Psoas muscle (tissue), 8 donors: Measurements from ENCODE around the gene NUMBL. TPM values are rescaled to one million over a fixed set of nuclear protein-coding genes. Genes with fewer than 3 reads are reported as not detected.

Source experiments
- ATAC-seq, 4 donors: fragments of 200-7000 bp; cut with Tn5 transposase; one replicate each; pipeline ENCODE4 v1.9.1; 2020; ENCODE audit warnings: moderate library complexity in 3 of 4, mild to moderate bottlenecking in 2 of 4
- DNase-seq, 2 donors: peaks; one replicate each; pipeline ENCODE4 v3.0.0-alpha.2; 2020
- H3K27ac ChIP-seq: fragments of 200-600 bp; one replicate; pipeline ENCODE4 v1.8.0; 2022
- H3K27me3 ChIP-seq, 3 donors: fragments of 200-600 bp in 1 of 3; one replicate each; pipeline versions ENCODE4 v1.6.1 to v1.8.0; 2013 to 2022; ENCODE audit warnings: low read length in 2 of 3, mild to moderate bottlenecking in 2 of 3, moderate library complexity in 1 of 3; ENCODE audit not compliant: insufficient read depth in 3 of 3
- H3K36me3 ChIP-seq, 2 donors: fragments of 200-600 bp in 1 of 2; one replicate each; pipeline versions ENCODE4 v1.6.1 to v1.8.0; 2013 to 2022; ENCODE audit warnings: low read depth in 1 of 2, mild to moderate bottlenecking in 1 of 2, moderate library complexity in 1 of 2; ENCODE audit not compliant: insufficient read depth in 1 of 2
- H3K4me1 ChIP-seq: fragments of 200-600 bp; one replicate; pipeline ENCODE4 v1.8.0; 2022
- H3K4me3 ChIP-seq: fragments of 200-600 bp; one replicate; pipeline ENCODE4 v1.8.0; 2022; ENCODE audit warnings: mild to moderate bottlenecking
- H3K9me3 ChIP-seq: fragments of 200-600 bp; one replicate; pipeline ENCODE4 v1.8.0; 2022
- CTCF ChIP-seq: fragments of 200-600 bp; IDR thresholded peaks from one replicate; pipeline ENCODE4 v1.8.0; 2022; ENCODE audit warnings: antibody characterized with exemption
- WGBS, 3 donors: extraction: QIAGEN DNeasy Blood & Tissue Kit; methylation state at CpG; one replicate each; pipeline versions ENCODE4 v1.1.6 to v1.1.7; 2013; 5-methylcytosine and 5-hydroxymethylcytosine counted together
- intact Hi-C, 2 donors: fragments of 100-400 bp; cut with DNase I; formaldehyde crosslinking; loops; one replicate each; pipeline versions ENCODE4 v1.11.0 to v1.14.2; 2022
- polyA plus RNA-seq, 3 donors: library from polyadenylated mRNA; stranded (reverse); fragments of 200-250 nt; gene quantifications; one replicate each; pipeline ENCODE4 v1.2.3, GENCODE V29; 2013
- total RNA-seq, 4 donors: library from RNA; stranded (reverse); fragmentation: NEBNext Ultra II Directional in 2 of 4; extraction: Animal tissue kit (Norgen Biotek cat#: 25700) in 2 of 4; gene quantifications; one replicate each; pipeline versions ENCODE4 v1.2.1 to v1.2.4, GENCODE V29; 2021 to 2023
- donor health status: healthy with polysubstance abuse.
- donor health status: DM: no; HTN: no; CAD: no; lungs with moderate emphysema.
- donor health status: Bipolar disorder and iron deficiency.
- donor health status: healthy.
- donor health status: DM: yes; HTN: yes; CAD: no.
- donor health status: DM: no; HTN: no; CAD: no.
- donor health status: DM: no; HTN: no; CAD: no.
- donor health status: DM: yes; HTN: yes; CAD: no.

The NUMBL gene
- total and polyA plus RNA-seq, 7 donors = 3.3 to 13.3 (median 12.0) TPM

- H3K4me3 ChIP-seq = peak overlapping the region; percentile 72
- H3K27ac ChIP-seq = no peak overlapping the region
- intact Hi-C loops = no loop called here
- no peak for ATAC-seq
- 55 to 65% (median 62%) methylated on average over 4 of the region's 4 CpGs for WGBS, 3 donors
- no peak for TF ChIP-seq CTCF
- no peaks in the 10 kb centered on the region for H3K27me3 ChIP-seq
- H3K9me3 ChIP-seq = no peaks in the 10 kb centered on the region
- no peak for DNase-seq
- peaks cover 0 to 21% of the 10 kb centered on the region in 2 donors for H3K36me3 ChIP-seq
- H3K4me1 ChIP-seq = peaks cover 8% of the 10 kb centered on the region
These were observed 1.5 kb downstream of the NUMBL start for GRCh38 chr19:40688987-40689338.

- 63 to 87% (median 77%) methylated on average over 1 of the region's 1 CpG for WGBS, 3 donors
- Histone ChIP-seq H3K36me3 (peaks cover 0 to 21% of the 10 kb centered on the region in 2 donors), H3K4me3 (peak overlapping the region; percentile 72), H3K27me3 (no peaks in the 10 kb centered on the region), H3K4me1 (peaks cover 8% of the 10 kb centered on the region), H3K9me3 (no peaks in the 10 kb centered on the region), H3K27ac (no peak overlapping the region)
- DNase-seq = no peak
- TF ChIP-seq CTCF = no peak
- no peak for ATAC-seq
- intact Hi-C loops = no loop called here
These were observed 2.1 kb downstream of the NUMBL start for GRCh38 chr19:40688309-40688708.

- peak; percentile 83 to 92 for DNase-seq
These were observed 2.9 kb downstream of the NUMBL start for GRCh38 chr19:40687525-40688016.

GRCh38 chr19:40686882-40687524, 3.4 kb downstream of the NUMBL start:
- Histone ChIP-seq H3K9me3 (no peaks in the 10 kb centered on the region), H3K27ac (no peak overlapping the region), H3K4me3 (no peak overlapping the region), H3K4me1 (peaks cover 8% of the 10 kb centered on the region), H3K27me3 (no peaks in the 10 kb centered on the region), H3K36me3 (peaks cover 0 to 32% of the 10 kb centered on the region in 2 donors)
- 83 to 86% (median 85%) methylated on average over 14 of the region's 14 CpGs for WGBS, 3 donors
- intact Hi-C loops = no loop called here
- DNase-seq (no peak), ATAC-seq (no peak)
- TF ChIP-seq CTCF = no peak

More at GRCh38 chr19:40687525-40688016, 2.9 kb downstream of the NUMBL start:
- no peak for ATAC-seq
- Histone ChIP-seq H3K36me3 (peaks cover 0 to 26% of the 10 kb centered on the region in 2 donors), H3K4me1 (peaks cover 8% of the 10 kb centered on the region), H3K27me3 (no peaks in the 10 kb centered on the region), H3K4me3 (no peak overlapping the region), H3K27ac (no peak overlapping the region), H3K9me3 (no peaks in the 10 kb centered on the region)
- TF ChIP-seq CTCF = no peak
- WGBS, 3 donors = 34 to 50% (median 43%) methylated on average over 12 of the region's 12 CpGs
- intact Hi-C loops = no loop called here

GRCh38 chr19:40685563-40685962, 4.9 kb downstream of the NUMBL start:
- Histone ChIP-seq H3K27ac (no peak overlapping the region), H3K9me3 (no peaks in the 10 kb centered on the region), H3K4me3 (no peak overlapping the region), H3K36me3 (peaks cover 0 to 46% of the 10 kb centered on the region in 2 donors), H3K27me3 (no peaks in the 10 kb centered on the region), H3K4me1 (peaks cover 4% of the 10 kb centered on the region)
- ATAC-seq (no peak), DNase-seq (no peak)
- intact Hi-C loops = no loop called here
- no peak for TF ChIP-seq CTCF
- 66 to 69% (median 68%) methylated on average over 6 of the region's 6 CpGs for WGBS, 3 donors
